D721Med (cell line): ENCODE measurements around the gene SARS1.

ENCODE experiments used
- DNase-seq: peaks from one replicate; pipeline ENCODE4 v3.0.0; 2011; ENCODE audit warnings: low spot score; ENCODE audit not compliant: insufficient read length
- FAIRE-seq: peaks from 2 replicates; lab custom pipeline; 2011; peaks lifted over from hg19 to GRCh38; lab: Jason Lieb, UNC
- CTCF ChIP-seq: IDR thresholded peaks from 2 replicates; pipeline ENCODE4 v1.5.1; 2012; ENCODE audit warnings: mild to moderate bottlenecking, control low read depth; ENCODE audit not compliant: insufficient read depth; ENCODE audit errors: missing control alignments

Gene SARS1

GRCh38 chr1:109181085-109181806 is 32.5 kb upstream of the SARS1 start:
- FAIRE-seq: no peak
- DNase-seq: no peak
- no peak for TF ChIP-seq CTCF

- peak; percentile 53 for DNase-seq
- no peak for TF ChIP-seq CTCF
These were observed 31.9 kb upstream of the SARS1 start for GRCh38 chr1:109181807-109182163.

GRCh38 chr1:109183058-109183738 is 30.5 kb upstream of the SARS1 start:
- DNase-seq (no peak), FAIRE-seq (no peak)
- no peak for TF ChIP-seq CTCF

More at GRCh38 chr1:109181807-109182163, 31.9 kb upstream of the SARS1 start:
- FAIRE-seq: no peak

- DNase-seq (no peak), FAIRE-seq (no peak)
- no peak for TF ChIP-seq CTCF
These were observed 29.0 kb upstream of the SARS1 start for GRCh38 chr1:109184687-109185086.

- no peak for TF ChIP-seq CTCF
- DNase-seq (no peak), FAIRE-seq (no peak)
These were observed 28.4 kb upstream of the SARS1 start for GRCh38 chr1:109185357-109185756.

GRCh38 chr1:109185990-109186732 is 27.6 kb upstream of the SARS1 start:
- no peak for DNase-seq
- no peak for TF ChIP-seq CTCF
- FAIRE-seq: no peak
